Ovary (tissue), 3 donors: ENCODE results near the gene C12orf75.
A peak's percentile ranks its signal among the peaks of the same experiment; 100 is the strongest.

Experiments
- EP300 ChIP-seq: sonication (generic); formaldehyde crosslinking; IDR thresholded peaks from one replicate; pipeline ENCODE4 v1.6.1; 2017; ENCODE audit warnings: antibody characterized with exemption
- POLR2A ChIP-seq: fragments of 450-650 bp; IDR thresholded peaks from one replicate; pipeline ENCODE4 v1.6.1; 2017; ENCODE audit warnings: antibody characterized with exemption, mild to moderate bottlenecking, moderate library complexity
- TF ChIP-seq, protein P1 (sequence below), 3 donors: fragments of 450-650 bp in 2 of 3; fragments of 200-600 bp in 1 of 3; IDR thresholded peaks; one replicate each; pipeline versions ENCODE4 v1.5.1 to v1.8.0; 2016 to 2022; ENCODE audit warnings: antibody characterized with exemption in 3 of 3, mild to moderate bottlenecking in 1 of 3
- donor health status: DM: no; HTN: no; CAD: no.

DNA sequence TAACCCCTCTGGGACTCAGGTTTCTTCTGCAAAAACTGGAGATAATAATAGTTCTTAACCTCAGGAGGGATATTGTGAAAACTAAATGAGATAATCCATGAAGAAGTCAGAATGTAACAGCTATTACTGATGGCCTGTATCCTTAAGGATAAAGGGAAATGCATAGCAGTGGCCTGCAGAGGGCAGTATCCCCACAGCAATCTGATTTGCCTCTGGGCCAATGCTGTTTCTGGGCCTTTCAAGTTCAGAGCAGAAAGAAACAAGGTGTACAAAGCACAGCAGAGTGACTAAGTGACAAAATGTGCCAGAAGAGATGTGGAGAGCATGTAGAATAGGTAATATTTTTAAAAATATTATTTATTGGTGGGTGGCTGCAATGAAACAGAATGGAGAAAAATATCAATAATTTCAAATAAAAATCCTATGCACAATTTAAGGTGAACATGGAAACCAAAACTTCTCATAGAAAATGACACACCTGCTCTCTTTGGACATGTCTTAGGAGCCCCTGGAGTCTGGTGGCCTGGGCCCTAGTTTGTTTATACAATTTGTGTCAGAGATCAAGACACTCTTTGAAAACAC lies 90.3 kb downstream of the C12orf75 start:
- TF ChIP-seq, protein P1, sequence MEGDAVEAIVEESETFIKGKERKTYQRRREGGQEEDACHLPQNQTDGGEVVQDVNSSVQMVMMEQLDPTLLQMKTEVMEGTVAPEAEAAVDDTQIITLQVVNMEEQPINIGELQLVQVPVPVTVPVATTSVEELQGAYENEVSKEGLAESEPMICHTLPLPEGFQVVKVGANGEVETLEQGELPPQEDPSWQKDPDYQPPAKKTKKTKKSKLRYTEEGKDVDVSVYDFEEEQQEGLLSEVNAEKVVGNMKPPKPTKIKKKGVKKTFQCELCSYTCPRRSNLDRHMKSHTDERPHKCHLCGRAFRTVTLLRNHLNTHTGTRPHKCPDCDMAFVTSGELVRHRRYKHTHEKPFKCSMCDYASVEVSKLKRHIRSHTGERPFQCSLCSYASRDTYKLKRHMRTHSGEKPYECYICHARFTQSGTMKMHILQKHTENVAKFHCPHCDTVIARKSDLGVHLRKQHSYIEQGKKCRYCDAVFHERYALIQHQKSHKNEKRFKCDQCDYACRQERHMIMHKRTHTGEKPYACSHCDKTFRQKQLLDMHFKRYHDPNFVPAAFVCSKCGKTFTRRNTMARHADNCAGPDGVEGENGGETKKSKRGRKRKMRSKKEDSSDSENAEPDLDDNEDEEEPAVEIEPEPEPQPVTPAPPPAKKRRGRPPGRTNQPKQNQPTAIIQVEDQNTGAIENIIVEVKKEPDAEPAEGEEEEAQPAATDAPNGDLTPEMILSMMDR (IDR thresholded peaks at IDR 0.05): peak; percentile 69 to 84 (median 75)
- TF ChIP-seq POLR2A (no peak), EP300 (no peak)
